ES-I3 (cell line): ENCODE measurements around the gene CNPY2.
"Not testable (repeated sequence)": the region's sequence is repeated elsewhere in the genome, so short reads cannot be mapped to it uniquely, and the experiment has no call there.

Experiments used
- H3K36me3 ChIP-seq: 2 replicates; pipeline ENCODE4 v1.6.1; 2013; ENCODE audit warnings: mild to moderate bottlenecking, low read length, control low read depth, moderate library complexity; ENCODE audit not compliant: insufficient read depth
- H3K4me1 ChIP-seq: 2 replicates; pipeline ENCODE4 v1.6.1; 2013; ENCODE audit warnings: mild to moderate bottlenecking, control low read depth, low read length; ENCODE audit not compliant: insufficient read depth
- H3K9ac ChIP-seq: 2 replicates; pipeline ENCODE4 v1.6.1; 2013; ENCODE audit warnings: low read depth, mild to moderate bottlenecking, low read length, moderate library complexity
- H3K9me3 ChIP-seq: 2 replicates; pipeline ENCODE4 v1.6.1; 2013; ENCODE audit warnings: mild to moderate bottlenecking, low read length, moderate library complexity; ENCODE audit not compliant: control insufficient read depth, insufficient read depth

Gene CNPY2

GRCh38 chr12:56315622-56316473 is at the start of gene CNPY2:
Gene CNPY2, minus strand, starts transcription at chr12:56315988. Its CDS starts 771 bp downstream, at chr12:56315217.
- Histone ChIP-seq H3K9ac (peak within 1 kb of the TSS; percentile 88), H3K4me1 (peaks cover 5% of the 10 kb centered on the region; the same call in 1 of the 2 replicates), H3K36me3 (peaks cover 17% of the 10 kb centered on the region; the same call in 1 of the 2 replicates), H3K9me3 (no peaks in the 10 kb centered on the region)

GRCh38 chr12:56362130-56363059 is 46.6 kb upstream of the CNPY2 start, which contains the start of gene APOF:
Gene APOF, minus strand, starts transcription at chr12:56362857. Its CDS starts 112 bp downstream, at chr12:56362745.
- H3K9me3 ChIP-seq = no peaks in the 10 kb centered on the region
- H3K36me3 ChIP-seq = no peaks in the 10 kb centered on the region
- H3K4me1 ChIP-seq = no peaks in the 10 kb centered on the region
- H3K9ac ChIP-seq = no peak within 1 kb of the TSS

- Histone ChIP-seq H3K9me3 (no peaks in the 10 kb centered on the region), H3K4me1 (no peaks in the 10 kb centered on the region), H3K36me3 (0 out of 2 replicates have a peak, but pooled peaks cover 3% of the 10 kb centered on the region), H3K9ac (no peak overlapping the region)
Measured at GRCh38 chr12:56361487-56362129, 45.8 kb upstream of the CNPY2 start.

- Histone ChIP-seq H3K36me3 (peaks cover 9% of the 10 kb centered on the region), H3K4me1 (no peaks in the 10 kb centered on the region), H3K9ac (peak within 1 kb of the TSS; percentile 91), H3K9me3 (no peaks in the 10 kb centered on the region)
Measured at GRCh38 chr12:56359851-56360767, 44.3 kb upstream of the CNPY2 start, which contains the start of gene STAT2. Gene STAT2, minus strand, starts transcription at chr12:56360107. Its CDS starts 3,536 bp downstream, at chr12:56356571.

- Histone ChIP-seq H3K9me3 (no peaks in the 10 kb centered on the region), H3K9ac (peak overlapping the region; percentile 91; the same call in 1 of the 2 replicates), H3K36me3 (peaks cover 12% of the 10 kb centered on the region), H3K4me1 (no peaks in the 10 kb centered on the region)
Measured at GRCh38 chr12:56358836-56359532, 43.2 kb upstream of the CNPY2 start.

GRCh38 chr12:56351325-56351724 is 35.5 kb upstream of the CNPY2 start:
- H3K9ac ChIP-seq = no peak overlapping the region
- H3K9me3 ChIP-seq = no peaks in the 10 kb centered on the region
- no peaks in the 10 kb centered on the region for H3K4me1 ChIP-seq
- H3K36me3 ChIP-seq = peaks cover 22% of the 10 kb centered on the region

- peaks cover 22% of the 10 kb centered on the region for H3K36me3 ChIP-seq
- H3K9ac ChIP-seq = no peak overlapping the region
- H3K4me1 ChIP-seq = no peaks in the 10 kb centered on the region
- no peaks in the 10 kb centered on the region for H3K9me3 ChIP-seq
Measured at GRCh38 chr12:56350662-56351061, 34.9 kb upstream of the CNPY2 start.

- Histone ChIP-seq H3K9ac (no peak overlapping the region), H3K9me3 (no peaks in the 10 kb centered on the region), H3K4me1 (no peaks in the 10 kb centered on the region), H3K36me3 (peaks cover 13% of the 10 kb centered on the region)
Measured at GRCh38 chr12:56348776-56349175, 33.0 kb upstream of the CNPY2 start.

GRCh38 chr12:56347255-56347654 is 31.5 kb upstream of the CNPY2 start:
- not testable (repeated sequence) for H3K9ac ChIP-seq, H3K9me3 ChIP-seq, H3K4me1 ChIP-seq
- peaks cover 16% of the 10 kb centered on the region for H3K36me3 ChIP-seq

GRCh38 chr12:56346675-56347074 is 30.9 kb upstream of the CNPY2 start:
- no peak overlapping the region for H3K9ac ChIP-seq
- no peaks in the 10 kb centered on the region for H3K4me1 ChIP-seq
- H3K9me3 ChIP-seq = no peaks in the 10 kb centered on the region
- H3K36me3 ChIP-seq = peaks cover 16% of the 10 kb centered on the region

GRCh38 chr12:56342290-56342689 is 26.5 kb upstream of the CNPY2 start:
- not testable (repeated sequence) for H3K9ac ChIP-seq, H3K36me3 ChIP-seq, H3K9me3 ChIP-seq
- H3K4me1 ChIP-seq = peaks cover 17% of the 10 kb centered on the region

- H3K4me1 ChIP-seq = peaks cover 20% of the 10 kb centered on the region
- no peak overlapping the region for H3K9ac ChIP-seq
- no peaks in the 10 kb centered on the region for H3K9me3 ChIP-seq
- peaks cover 3% of the 10 kb centered on the region; the same call in 1 of the 2 replicates for H3K36me3 ChIP-seq
Measured at GRCh38 chr12:56341616-56342015, 25.8 kb upstream of the CNPY2 start.

GRCh38 chr12:56339158-56339422 is 23.3 kb upstream of the CNPY2 start:
- Histone ChIP-seq H3K4me1 (peaks cover 27% of the 10 kb centered on the region), H3K9me3 (no peaks in the 10 kb centered on the region), H3K9ac (peak overlapping the region; percentile 34; the same call in 1 of the 2 replicates), H3K36me3 (peaks cover 3% of the 10 kb centered on the region; the same call in 1 of the 2 replicates)
